ENCODE results near the gene CNNM2. TPM values are rescaled to one million over a fixed set of nuclear protein-coding genes. Genes with fewer than 3 reads are reported as not detected.

CNNM2 gene
- total RNA-seq, 2 experiments from 2014 or later = 7.7 to 8.1 TPM

DNA sequence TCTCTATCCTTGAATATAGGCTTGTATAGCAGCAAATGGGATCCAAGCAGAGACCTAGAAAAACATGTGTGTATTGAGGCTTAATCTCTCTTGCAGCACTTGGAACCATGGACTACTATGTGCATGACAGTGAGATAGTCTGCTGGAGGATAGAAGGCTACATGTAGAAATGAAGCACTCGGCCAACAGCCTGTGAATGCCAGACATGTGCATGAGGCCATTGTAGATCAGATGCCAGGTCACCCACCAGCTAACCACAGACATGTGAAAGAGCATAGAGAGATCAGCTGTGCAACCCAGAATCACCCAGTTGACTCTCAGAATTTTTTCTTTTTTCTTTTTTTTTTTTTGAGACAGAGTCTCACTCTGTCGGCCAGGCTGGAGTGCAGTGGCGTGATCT is 184.1 kb downstream of the CNNM2 start:
- Mint-ChIP-seq H3K27ac (no peak overlapping the region), H3K36me3 (ENCODE audit: low read depth) (peaks cover 35% of the 10 kb centered on the region), H3K27me3 (ENCODE audit: low read depth) (no peaks in the 10 kb centered on the region), H3K9me3 (ENCODE audit: insufficient read depth) (no peaks in the 10 kb centered on the region), H3K4me3 (no peak overlapping the region), H3K4me1 (ENCODE audit: low read depth) (no peaks in the 10 kb centered on the region)
- ATAC-seq = no peak
- POLR2A ChIA-PET = no interaction called here
- CTCF ChIA-PET = no interaction called here
- no peak for DNase-seq

DNA sequence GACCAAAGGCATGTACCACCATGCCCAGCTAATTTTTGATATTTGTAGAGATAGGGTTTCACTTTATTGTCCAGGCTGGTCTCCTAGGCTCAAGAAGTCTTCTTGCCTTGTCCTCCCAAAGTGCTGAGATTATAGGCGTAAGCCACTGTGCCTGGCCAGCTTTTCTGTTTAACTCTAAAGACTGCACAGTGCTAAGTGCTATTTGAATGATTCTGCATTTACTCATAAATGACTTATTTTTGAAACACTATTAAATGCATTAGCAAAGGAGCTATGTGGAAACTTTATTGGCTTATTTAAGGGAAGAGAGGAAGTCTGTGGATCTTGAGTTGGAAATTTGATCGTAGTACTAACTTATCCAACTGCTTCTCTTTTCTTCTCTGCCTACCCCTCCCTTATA is 185.9 kb downstream of the CNNM2 start:
- CTCF ChIA-PET = interaction anchor here (0.8 to 1.8 kb wide), 3 partner anchors 18 to 193 kb away, joined by 3 to 10 read pairs (median 3); partner anchors contain the start of gene RPEL1
- POLR2A ChIA-PET = interaction anchor here (0.6 kb wide), 1 partner anchor 174 kb away, joined by 3 read pairs; no protein-coding TSS in a partner anchor
- no peak for ATAC-seq
- Mint-ChIP-seq H3K36me3 (ENCODE audit: low read depth) (peaks cover 27% of the 10 kb centered on the region), H3K27me3 (ENCODE audit: low read depth) (no peaks in the 10 kb centered on the region), H3K4me3 (no peak overlapping the region), H3K4me1 (ENCODE audit: low read depth) (no peaks in the 10 kb centered on the region), H3K9me3 (ENCODE audit: insufficient read depth) (no peaks in the 10 kb centered on the region), H3K27ac (no peak overlapping the region)
- DNase-seq = no peak

DNA sequence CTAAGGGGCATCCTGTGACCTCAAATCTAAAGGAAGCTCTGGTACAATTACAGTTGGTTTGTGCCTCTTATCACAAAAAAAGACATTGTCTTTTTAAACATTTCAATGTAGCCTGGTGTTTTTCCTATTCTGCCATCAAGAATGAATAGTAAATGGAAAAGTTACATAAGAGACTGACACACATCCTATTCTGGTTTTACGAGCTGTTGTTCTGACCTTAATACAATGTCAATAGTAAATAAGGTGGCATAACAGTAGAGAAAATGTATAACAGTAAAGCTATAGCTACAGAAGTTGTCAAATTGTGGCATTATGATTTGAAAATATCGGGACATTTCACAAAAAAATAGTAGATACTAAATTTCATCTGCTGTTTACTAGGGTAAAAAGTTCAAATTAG is 186.6 kb downstream of the CNNM2 start:
- CTCF ChIA-PET = interaction anchor here (0.9 kb wide), 2 partner anchors 88 to 192 kb away, joined by 3 to 4 read pairs; no protein-coding TSS in a partner anchor
- no peak for ATAC-seq
- no peaks in the 10 kb centered on the region for H3K9me3 Mint-ChIP-seq (ENCODE audit: insufficient read depth)

DNA sequence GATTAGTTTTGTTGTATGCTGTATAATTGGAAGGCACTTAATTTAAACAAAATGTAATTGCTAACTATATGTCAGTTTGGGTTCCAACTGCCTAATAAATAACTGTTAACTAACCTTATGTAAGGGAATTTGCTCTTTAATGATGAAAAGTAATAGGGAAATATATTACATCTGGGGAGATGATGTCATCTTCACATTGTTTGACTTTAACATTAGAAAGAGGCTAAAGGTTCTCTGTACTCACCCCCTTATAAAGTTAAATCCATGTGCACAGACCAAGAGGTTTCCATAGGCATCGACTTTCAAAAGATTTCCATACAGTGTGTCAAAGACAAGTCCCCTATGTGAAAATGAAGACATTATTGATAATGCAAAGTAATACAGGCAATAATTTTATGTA is 187.4 kb downstream of the CNNM2 start:
- H3K9me3 Mint-ChIP-seq (ENCODE audit: insufficient read depth) = no peaks in the 10 kb centered on the region
- H3K27ac Mint-ChIP-seq = no peak overlapping the region
- DNase-seq = no peak
- no peak overlapping the region for H3K4me3 Mint-ChIP-seq
- no peaks in the 10 kb centered on the region for H3K4me1 Mint-ChIP-seq (ENCODE audit: low read depth)
- peaks cover 20% of the 10 kb centered on the region for H3K36me3 Mint-ChIP-seq (ENCODE audit: low read depth)
- ChIA-PET CTCF (no interaction called here), POLR2A (no interaction called here)
- no peak for ATAC-seq
- H3K27me3 Mint-ChIP-seq (ENCODE audit: low read depth) = no peaks in the 10 kb centered on the region

More for the DNA sequence above, 186.6 kb downstream of the CNNM2 start:
- H3K4me1 Mint-ChIP-seq (ENCODE audit: low read depth) = no peaks in the 10 kb centered on the region
- no peak for DNase-seq
- POLR2A ChIA-PET = no interaction called here
- H3K27me3 Mint-ChIP-seq (ENCODE audit: low read depth) = no peaks in the 10 kb centered on the region
- no peak overlapping the region for H3K27ac Mint-ChIP-seq
- H3K4me3 Mint-ChIP-seq = no peak overlapping the region
- H3K36me3 Mint-ChIP-seq (ENCODE audit: low read depth) = peaks cover 24% of the 10 kb centered on the region

DNA sequence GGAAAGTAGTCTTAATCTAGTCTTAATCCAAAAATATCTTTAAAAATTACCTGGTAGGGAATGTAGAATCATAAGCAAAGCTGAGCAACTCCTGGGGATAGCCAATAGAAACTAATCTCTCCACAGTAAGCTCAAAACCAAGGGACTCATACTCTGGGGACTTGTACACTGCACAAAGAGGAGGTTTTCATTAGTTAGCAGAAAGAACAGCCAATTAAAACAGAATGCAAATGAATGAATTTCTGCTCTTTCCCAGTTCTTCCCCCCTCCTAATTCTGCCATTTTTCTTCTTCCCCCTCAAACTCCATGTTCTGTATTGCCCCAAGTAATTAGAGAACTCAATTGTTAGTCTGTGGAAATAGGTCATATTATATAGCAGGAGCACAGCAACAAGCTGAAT is 188.4 kb downstream of the CNNM2 start:
- no peak for DNase-seq
- no peak overlapping the region for H3K4me3 Mint-ChIP-seq
- ChIA-PET POLR2A (no interaction called here), CTCF (interaction anchor here (1.5 kb wide), 1 partner anchor 138 kb away, joined by 5 read pairs; no protein-coding TSS in a partner anchor)
- ATAC-seq = no peak
- no peaks in the 10 kb centered on the region for H3K9me3 Mint-ChIP-seq (ENCODE audit: insufficient read depth)
- H3K27me3 Mint-ChIP-seq (ENCODE audit: low read depth) = no peaks in the 10 kb centered on the region
- H3K4me1 Mint-ChIP-seq (ENCODE audit: low read depth) = no peaks in the 10 kb centered on the region
- peaks cover 25% of the 10 kb centered on the region for H3K36me3 Mint-ChIP-seq (ENCODE audit: low read depth)
- no peak overlapping the region for H3K27ac Mint-ChIP-seq

DNA sequence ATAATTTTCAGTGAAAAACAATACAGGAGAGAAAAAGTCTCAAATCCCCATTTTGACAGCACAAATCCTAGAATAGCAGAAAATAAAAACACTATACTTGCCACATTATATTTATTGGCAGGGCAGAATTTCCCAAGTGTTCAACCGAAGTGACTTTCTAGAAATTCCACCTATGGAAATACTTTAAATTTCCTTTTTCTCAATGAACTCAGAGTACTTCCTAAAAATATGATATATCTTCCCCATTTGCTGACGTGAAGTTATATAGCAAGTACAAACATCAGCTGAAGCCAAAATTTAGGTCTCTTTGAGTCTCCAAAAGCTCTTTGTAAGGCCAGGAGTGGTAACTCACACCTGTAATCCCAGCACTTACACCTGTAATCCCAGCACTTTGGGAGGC is 191.7 kb downstream of the CNNM2 start:
- Mint-ChIP-seq H3K4me3 (no peak overlapping the region), H3K4me1 (ENCODE audit: low read depth) (peaks cover 3% of the 10 kb centered on the region), H3K36me3 (ENCODE audit: low read depth) (peaks cover 21% of the 10 kb centered on the region), H3K9me3 (ENCODE audit: insufficient read depth) (no peaks in the 10 kb centered on the region), H3K27me3 (ENCODE audit: low read depth) (no peaks in the 10 kb centered on the region), H3K27ac (no peak overlapping the region)
- ATAC-seq (no peak), DNase-seq (no peak)
- ChIA-PET POLR2A (interaction anchor here (0.5 kb wide), 1 partner anchor 193 kb away, joined by 3 read pairs; no protein-coding TSS in a partner anchor), CTCF (interaction anchor here (1.8 to 2.4 kb wide), 3 partner anchors 16 to 208 kb away, joined by 4 to 7 read pairs (median 5); no protein-coding TSS in a partner anchor)

DNA sequence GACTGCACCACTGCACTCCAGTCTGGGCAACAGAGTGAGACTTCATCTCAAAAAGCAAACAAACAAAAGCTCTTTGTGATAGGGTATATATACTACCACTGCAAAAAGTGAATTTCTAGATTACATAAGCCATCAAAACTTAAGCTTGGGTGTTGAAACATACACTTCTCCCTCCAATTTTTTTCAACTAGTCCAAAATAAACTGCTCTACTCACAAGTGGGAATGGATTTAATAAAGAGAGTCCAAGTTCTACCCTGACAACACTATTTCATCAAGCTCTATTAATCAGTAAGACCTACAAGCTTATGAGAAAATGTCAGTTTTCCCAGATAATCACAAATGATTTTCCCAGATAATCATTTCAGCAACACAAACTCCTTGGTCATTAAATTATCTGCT is 192.3 kb downstream of the CNNM2 start:
- Mint-ChIP-seq H3K27me3 (ENCODE audit: low read depth) (no peaks in the 10 kb centered on the region), H3K4me3 (no peak overlapping the region), H3K4me1 (ENCODE audit: low read depth) (peaks cover 3% of the 10 kb centered on the region), H3K9me3 (ENCODE audit: insufficient read depth) (no peaks in the 10 kb centered on the region), H3K27ac (no peak overlapping the region), H3K36me3 (ENCODE audit: low read depth) (peaks cover 21% of the 10 kb centered on the region)
- ChIA-PET POLR2A (no interaction called here), CTCF (interaction anchor here (0.7 to 2.4 kb wide), 5 partner anchors 17 to 209 kb away, joined by 3 to 7 read pairs (median 4); no protein-coding TSS in a partner anchor)
- ATAC-seq (no peak), DNase-seq (no peak)

DNA sequence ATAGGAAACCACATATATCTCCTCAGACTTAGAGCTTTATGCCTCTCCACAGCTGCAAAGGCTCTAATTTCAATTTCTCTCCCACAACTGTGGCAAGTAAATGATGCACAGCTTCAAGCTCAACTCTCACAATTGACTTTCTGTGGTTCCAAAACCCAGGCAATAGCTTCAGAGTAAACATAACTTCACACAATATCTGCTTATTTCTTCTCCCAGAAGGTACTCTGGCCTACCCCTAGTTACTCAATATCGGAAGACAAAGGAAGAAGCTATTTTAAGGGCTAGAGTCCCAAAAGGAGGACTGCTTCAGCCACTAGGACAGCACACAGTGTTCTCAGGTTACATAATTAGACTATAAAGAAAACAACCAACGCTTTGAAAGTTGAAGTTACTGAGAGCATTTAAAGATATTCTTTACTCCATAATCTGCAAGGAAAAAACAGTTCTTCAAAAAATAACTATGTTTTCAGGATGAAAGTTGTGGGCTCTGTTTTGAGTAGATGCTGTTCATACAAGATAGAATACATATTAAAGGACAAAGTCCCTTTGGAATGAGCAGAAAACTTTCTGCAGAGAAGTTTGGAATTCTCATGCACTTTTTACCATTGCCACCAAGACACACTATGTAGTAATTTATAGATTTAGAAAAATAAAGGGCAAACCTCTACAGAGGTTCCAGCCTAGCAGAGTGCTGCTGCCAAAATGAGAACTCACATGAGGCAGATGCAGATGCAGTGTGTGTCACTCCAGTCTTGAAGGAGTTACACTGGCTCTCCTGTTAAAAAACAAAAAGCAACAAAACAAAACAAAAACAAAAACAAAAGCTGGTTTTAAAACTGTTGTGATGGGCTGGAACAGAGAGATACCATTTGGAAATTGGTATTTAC is 193.2 kb downstream of the CNNM2 start:
- H3K4me3 Mint-ChIP-seq = no peak overlapping the region
- peaks cover 17% of the 10 kb centered on the region for H3K36me3 Mint-ChIP-seq (ENCODE audit: low read depth)
- ATAC-seq (no peak), DNase-seq (no peak)
- no peaks in the 10 kb centered on the region for H3K27me3 Mint-ChIP-seq (ENCODE audit: low read depth)
- ChIA-PET CTCF (interaction anchor here (0.7 to 2.4 kb wide), 5 partner anchors 23 to 210 kb away, joined by 3 to 7 read pairs (median 3); no protein-coding TSS in a partner anchor), POLR2A (no interaction called here)
- H3K4me1 Mint-ChIP-seq (ENCODE audit: low read depth) = peaks cover 3% of the 10 kb centered on the region
- no peaks in the 10 kb centered on the region for H3K9me3 Mint-ChIP-seq (ENCODE audit: insufficient read depth)
- H3K27ac Mint-ChIP-seq = no peak overlapping the region

DNA sequence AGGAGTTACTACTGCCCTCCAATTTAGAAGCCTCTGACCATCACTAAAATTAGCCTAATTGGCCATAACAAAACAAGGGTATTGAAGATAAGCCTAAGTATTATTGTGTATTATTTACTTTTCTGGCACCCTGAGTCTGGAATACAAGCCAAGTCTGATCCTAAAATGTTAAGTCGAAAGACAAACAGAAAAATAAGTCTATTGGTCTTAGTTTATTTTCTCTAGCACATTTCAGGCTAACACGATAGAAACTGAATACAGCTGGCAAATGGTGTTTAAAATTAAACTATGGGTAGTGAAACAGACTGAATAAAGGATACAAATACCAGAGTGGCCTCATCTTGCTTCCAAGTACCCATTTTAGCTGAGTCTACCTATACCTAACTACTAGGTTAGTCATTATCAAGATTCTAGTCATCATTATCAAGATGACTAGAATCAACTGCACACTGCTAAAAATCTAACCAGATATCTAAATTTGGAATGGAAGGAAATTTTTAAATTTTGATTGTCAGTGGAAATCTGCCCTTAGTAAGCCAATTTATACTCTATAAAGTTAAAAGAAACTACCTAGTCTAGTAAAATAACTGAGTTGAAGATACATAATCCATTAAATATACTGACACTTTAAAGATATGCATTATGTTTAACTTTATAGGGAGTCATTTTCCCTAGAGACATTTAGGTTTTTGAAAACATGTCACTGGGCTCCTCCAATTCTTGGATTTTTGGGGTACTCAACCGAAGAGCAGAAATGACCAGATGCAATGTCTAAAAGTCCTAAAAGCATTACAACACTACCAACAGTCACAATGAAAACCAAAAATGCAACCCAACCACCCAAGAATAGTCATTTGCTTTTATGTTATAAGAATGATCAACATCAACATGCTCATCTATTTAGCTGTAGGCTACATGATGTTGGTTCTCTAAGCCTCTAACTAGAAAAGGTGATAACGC is 194.1 kb downstream of the CNNM2 start:
- ChIA-PET POLR2A (no interaction called here), CTCF (interaction anchor here (1.1 kb wide), 1 partner anchor 132 kb away, joined by 3 read pairs; no protein-coding TSS in a partner anchor)
- H3K27ac Mint-ChIP-seq = no peak overlapping the region
- H3K4me1 Mint-ChIP-seq (ENCODE audit: low read depth) = peaks cover 3% of the 10 kb centered on the region
- H3K4me3 Mint-ChIP-seq = no peak overlapping the region
- no peak for ATAC-seq
- H3K27me3 Mint-ChIP-seq (ENCODE audit: low read depth) = no peaks in the 10 kb centered on the region
- H3K36me3 Mint-ChIP-seq (ENCODE audit: low read depth) = peaks cover 17% of the 10 kb centered on the region
- no peak for DNase-seq
- no peaks in the 10 kb centered on the region for H3K9me3 Mint-ChIP-seq (ENCODE audit: insufficient read depth)

DNA sequence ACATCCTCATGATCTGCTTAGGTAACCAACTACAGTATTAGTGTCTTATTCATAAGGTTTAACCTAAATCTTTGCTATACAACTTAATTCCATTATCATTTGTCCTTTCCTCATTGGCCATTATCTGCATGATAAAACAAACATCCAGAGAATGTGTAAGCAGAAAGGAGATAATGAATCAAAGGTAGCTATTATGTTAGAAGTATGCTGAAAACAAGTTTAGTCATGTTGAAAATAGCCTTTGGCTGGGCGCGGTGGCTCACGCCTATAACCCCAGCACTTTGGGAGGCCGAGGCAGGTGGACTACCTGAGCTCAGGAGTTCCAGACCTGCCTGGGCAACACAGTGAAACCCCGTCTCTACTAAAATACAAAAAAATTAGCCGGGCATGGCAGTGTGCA is 196.8 kb downstream of the CNNM2 start:
- Mint-ChIP-seq H3K27me3 (ENCODE audit: low read depth) (no peaks in the 10 kb centered on the region), H3K4me3 (no peak overlapping the region), H3K4me1 (ENCODE audit: low read depth) (peaks cover 3% of the 10 kb centered on the region), H3K27ac (no peak overlapping the region), H3K36me3 (ENCODE audit: low read depth) (peaks cover 17% of the 10 kb centered on the region), H3K9me3 (ENCODE audit: insufficient read depth) (no peaks in the 10 kb centered on the region)
- ChIA-PET CTCF (no interaction called here), POLR2A (no interaction called here)
- no peak for DNase-seq
- ATAC-seq = no peak

DNA sequence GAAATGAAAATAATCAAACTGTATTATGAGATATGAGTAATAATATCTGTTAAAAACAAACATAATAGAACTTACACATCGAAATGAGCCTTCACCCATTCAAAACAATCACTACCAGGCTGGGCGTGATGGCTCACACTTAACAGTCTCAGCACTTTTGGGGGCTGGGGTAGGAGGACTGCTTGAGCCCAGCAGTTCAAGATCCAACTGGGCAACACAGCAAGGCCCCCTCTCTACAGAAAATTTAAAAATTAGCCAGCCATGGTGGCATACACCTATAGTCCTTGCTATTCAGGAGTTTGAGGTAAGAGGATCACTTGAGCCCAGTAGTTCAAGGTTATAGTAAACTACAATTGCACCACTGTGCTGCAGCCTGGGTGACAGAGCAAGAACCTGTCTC is 199.2 kb downstream of the CNNM2 start:
- no peaks in the 10 kb centered on the region for H3K9me3 Mint-ChIP-seq (ENCODE audit: insufficient read depth)
- DNase-seq = no peak
- no peak overlapping the region for H3K27ac Mint-ChIP-seq
- H3K27me3 Mint-ChIP-seq (ENCODE audit: low read depth) = no peaks in the 10 kb centered on the region
- ATAC-seq = no peak
- peaks cover 3% of the 10 kb centered on the region for H3K4me1 Mint-ChIP-seq (ENCODE audit: low read depth)
- ChIA-PET POLR2A (no interaction called here), CTCF (no interaction called here)
- H3K36me3 Mint-ChIP-seq (ENCODE audit: low read depth) = peaks cover 10% of the 10 kb centered on the region
- H3K4me3 Mint-ChIP-seq = no peak overlapping the region
